ENCODE data around the gene COL27A1. TPM values are rescaled to one million over a fixed set of nuclear protein-coding genes. Genes with fewer than 3 reads are reported as not detected.
A peak's percentile ranks its signal among the peaks of the same experiment; 100 is the strongest.

COL27A1 gene
- total RNA-seq, 2 experiments from 2014 or later, result 0.15 to 0.30 TPM

DNA sequence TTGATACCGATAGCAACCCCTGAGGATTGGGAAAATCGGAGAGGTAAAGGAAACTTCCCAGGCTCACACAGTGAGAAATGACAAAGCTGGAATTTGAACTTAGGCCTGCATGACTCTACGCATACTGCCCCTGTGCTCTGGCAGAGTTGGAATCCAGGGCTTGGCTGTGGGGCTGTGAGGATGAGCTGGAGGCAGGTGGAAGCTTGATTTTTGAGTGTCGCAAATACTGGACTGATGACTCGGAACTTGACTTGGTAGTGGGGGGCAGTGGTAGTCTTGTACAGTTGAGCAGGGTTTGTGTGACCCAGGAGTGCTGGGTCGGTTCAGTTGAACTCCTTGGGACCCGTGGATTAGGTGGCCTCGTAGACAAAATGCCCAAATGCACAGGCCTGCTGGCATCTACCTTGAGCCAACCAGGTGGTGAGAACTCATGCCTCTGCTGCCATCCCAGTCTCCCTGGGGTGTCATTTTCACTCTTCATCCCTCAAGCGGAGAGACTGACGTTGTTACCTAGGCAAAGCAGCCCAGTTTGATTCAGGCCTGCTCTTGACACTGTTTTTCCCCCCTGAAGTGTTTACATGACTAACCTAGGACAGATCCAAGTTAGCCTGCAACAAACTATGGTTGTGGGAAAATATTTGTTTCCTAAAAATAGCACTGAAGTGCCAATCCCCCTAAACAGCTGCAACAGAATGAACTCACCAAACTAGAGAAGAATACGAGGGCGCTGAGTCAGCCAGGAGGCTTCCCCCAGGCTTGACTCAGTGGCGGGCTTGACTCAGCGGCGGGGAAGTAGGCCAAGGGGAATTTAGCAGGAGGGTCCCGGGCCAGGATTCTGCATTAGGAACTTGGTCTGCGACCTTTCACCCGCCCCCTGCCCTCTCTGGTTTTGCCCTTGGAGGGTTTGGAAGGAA, 121.8 kb downstream of the COL27A1 start:
- Mint-ChIP-seq H3K27me3 (peaks cover 5% of the 10 kb centered on the region), H3K9me3 (ENCODE audit: low read depth) (no peaks in the 10 kb centered on the region), H3K4me1 (no peaks in the 10 kb centered on the region), H3K27ac (no peak overlapping the region), H3K36me3 (no peaks in the 10 kb centered on the region), H3K4me3 (no peak overlapping the region)
- DNase-seq (no peak), ATAC-seq (no peak)
- CTCF ChIA-PET, result interaction anchor here (0.6 kb wide), 1 partner anchor 17 kb away, joined by 3 read pairs; no protein-coding TSS in a partner anchor

DNA sequence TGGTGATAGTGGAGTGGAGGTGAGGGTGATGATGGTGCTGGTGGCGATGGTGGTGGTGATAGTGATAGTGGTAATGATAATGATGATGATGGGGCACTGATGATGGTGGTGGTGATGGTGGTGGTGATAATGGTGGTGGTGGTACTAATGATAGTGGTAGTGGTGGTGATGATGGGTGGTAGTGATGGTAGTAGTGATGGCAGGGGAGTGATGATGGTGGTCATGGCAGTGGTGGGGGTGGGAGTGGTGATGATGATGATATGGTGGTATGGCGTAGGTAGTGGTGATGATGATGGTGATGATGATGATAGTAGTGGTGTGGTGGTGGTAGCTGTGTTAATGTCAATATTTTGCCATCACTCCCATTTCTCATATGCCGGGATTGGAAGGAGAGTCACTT, 123.0 kb downstream of the COL27A1 start:
- H3K4me1 Mint-ChIP-seq, result peaks cover 2% of the 10 kb centered on the region
- no peak overlapping the region for H3K4me3 Mint-ChIP-seq
- DNase-seq (no peak), ATAC-seq (no peak)
- no peak overlapping the region for H3K27ac Mint-ChIP-seq
- no peaks in the 10 kb centered on the region for H3K9me3 Mint-ChIP-seq (ENCODE audit: low read depth)
- CTCF ChIA-PET, result no interaction called here
- peaks cover 5% of the 10 kb centered on the region for H3K27me3 Mint-ChIP-seq
- no peaks in the 10 kb centered on the region for H3K36me3 Mint-ChIP-seq

- Mint-ChIP-seq H3K27me3 (peaks cover 5% of the 10 kb centered on the region), H3K4me1 (peaks cover 2% of the 10 kb centered on the region), H3K36me3 (no peaks in the 10 kb centered on the region), H3K9me3 (ENCODE audit: low read depth) (no peaks in the 10 kb centered on the region), H3K4me3 (no peak overlapping the region), H3K27ac (no peak overlapping the region)
- CTCF ChIA-PET, result no interaction called here
- DNase-seq (no peak), ATAC-seq (no peak)
Measured at GRCh38 chr9:114278881-114279570, 123.7 kb downstream of the COL27A1 start.

- H3K27ac Mint-ChIP-seq, result no peak overlapping the region
- peaks cover 5% of the 10 kb centered on the region for H3K27me3 Mint-ChIP-seq
- ATAC-seq, result no peak
- H3K4me3 Mint-ChIP-seq, result no peak overlapping the region
- no peaks in the 10 kb centered on the region for H3K36me3 Mint-ChIP-seq
- DNase-seq, result no peak
- no peaks in the 10 kb centered on the region for H3K9me3 Mint-ChIP-seq (ENCODE audit: low read depth)
- H3K4me1 Mint-ChIP-seq, result peaks cover 2% of the 10 kb centered on the region
- CTCF ChIA-PET, result no interaction called here
Measured at GRCh38 chr9:114279693-114280092, 124.4 kb downstream of the COL27A1 start.

DNA sequence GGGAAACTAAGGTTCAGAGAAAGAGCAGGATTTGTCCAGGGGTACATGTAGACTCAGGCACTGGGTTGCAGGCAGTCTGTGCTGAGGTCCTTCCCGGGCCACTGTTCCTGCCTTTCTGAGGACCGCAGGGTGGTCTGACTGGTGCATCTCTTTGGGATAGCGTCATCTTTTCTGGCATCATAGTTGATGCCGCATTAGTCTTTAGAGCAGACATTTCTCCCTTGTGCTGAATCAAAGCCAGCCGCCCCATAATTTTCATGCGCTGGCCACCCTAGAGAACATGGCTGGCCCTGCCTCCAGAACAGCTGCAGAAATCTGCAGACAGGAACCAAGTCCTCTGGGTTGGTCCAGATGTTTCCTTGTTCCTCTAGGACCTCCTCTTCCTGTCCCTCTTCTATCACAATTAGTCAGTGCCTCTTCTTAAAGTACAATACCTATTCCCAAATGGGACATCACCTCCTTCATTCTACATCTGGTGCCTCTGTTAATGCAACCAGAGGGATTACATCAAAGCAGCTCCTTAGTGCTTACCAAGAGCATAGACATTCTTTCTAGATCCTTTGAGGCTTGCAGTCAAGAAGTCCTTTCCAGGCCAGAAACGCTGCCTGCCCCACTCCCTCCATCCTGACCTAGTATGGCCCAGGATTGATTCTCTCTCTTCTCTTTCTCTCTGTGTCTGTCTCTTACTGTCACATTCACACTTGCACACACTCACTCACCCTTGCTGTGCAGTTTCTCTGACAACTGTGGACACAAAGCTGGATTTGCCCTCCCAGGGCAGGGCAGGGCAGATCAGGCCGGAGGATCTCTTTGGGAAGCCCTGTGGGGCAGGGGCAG, 125.5 kb downstream of the COL27A1 start:
- no peaks in the 10 kb centered on the region for H3K9me3 Mint-ChIP-seq (ENCODE audit: low read depth)
- ATAC-seq (no peak), DNase-seq (no peak)
- no peak overlapping the region for H3K27ac Mint-ChIP-seq
- H3K36me3 Mint-ChIP-seq, result no peaks in the 10 kb centered on the region
- H3K27me3 Mint-ChIP-seq, result peaks cover 5% of the 10 kb centered on the region
- no peak overlapping the region for H3K4me3 Mint-ChIP-seq
- peaks cover 2% of the 10 kb centered on the region for H3K4me1 Mint-ChIP-seq
- CTCF ChIA-PET, result interaction anchor here (0.8 to 1.0 kb wide), 2 partner anchors 9 to 198 kb away, joined by 3 read pairs; no protein-coding TSS in a partner anchor

DNA sequence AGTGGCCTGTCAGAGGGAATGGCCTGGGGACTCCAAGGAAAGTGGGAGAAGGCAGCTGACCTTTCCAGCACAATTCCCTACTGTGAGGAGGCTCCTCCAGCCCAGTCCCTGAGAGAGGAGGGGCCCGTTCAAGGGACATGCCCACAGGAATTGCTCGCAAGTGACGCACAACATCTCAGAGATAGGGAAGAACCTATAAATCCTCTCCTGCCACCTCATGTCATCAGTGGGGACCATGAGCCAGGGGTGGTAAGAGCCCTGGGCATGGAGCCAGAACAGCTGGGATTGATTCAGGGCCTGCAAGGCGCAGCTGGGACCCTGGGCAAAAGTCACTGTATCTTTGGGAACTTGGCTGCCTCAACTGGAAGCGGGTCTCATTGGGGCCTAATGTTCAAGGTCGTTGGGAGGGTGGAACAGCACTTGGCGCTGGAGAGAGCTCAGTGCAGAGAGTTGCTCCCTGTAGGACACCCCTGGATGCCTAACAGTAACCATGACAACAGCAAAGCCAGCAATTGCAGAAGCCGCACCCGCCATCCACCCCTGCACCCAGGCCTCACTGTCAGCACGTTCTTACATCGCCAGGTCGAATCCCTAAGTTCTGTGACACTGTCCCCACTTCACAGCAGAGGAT, 126.3 kb downstream of the COL27A1 start:
- Mint-ChIP-seq H3K9me3 (ENCODE audit: low read depth) (no peaks in the 10 kb centered on the region), H3K27ac (no peak overlapping the region), H3K4me3 (no peak overlapping the region), H3K4me1 (peaks cover 2% of the 10 kb centered on the region), H3K36me3 (no peaks in the 10 kb centered on the region), H3K27me3 (peaks cover 2% of the 10 kb centered on the region)
- no peak for DNase-seq
- CTCF ChIA-PET, result interaction anchor here (1.0 kb wide), 1 partner anchor 8 kb away, joined by 3 read pairs; no protein-coding TSS in a partner anchor
- no peak for ATAC-seq

DNA sequence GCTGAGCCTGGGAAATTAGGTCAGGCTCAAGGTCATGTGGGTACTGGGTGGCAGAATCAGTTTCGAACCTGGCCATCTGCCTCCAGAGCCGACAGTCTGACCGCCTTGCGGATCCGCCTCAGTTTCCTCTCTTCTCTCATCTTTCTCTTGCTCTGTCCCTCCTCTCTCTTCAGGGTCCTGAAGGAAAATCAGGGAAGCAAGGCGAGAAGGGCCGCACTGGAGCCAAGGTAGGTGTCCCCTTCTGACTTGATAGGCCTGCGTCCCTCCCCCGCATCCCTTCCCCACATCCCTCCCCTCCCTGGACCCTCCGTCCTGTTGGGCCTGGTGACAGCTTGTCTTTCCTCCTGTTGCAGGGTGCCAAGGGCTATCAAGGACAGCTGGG, 126.8 kb downstream of the COL27A1 start:
- DNase-seq, result no peak
- CTCF ChIA-PET, result interaction anchor here (1.0 kb wide), 1 partner anchor 8 kb away, joined by 3 read pairs; no protein-coding TSS in a partner anchor
- Mint-ChIP-seq H3K27ac (no peak overlapping the region), H3K4me3 (no peak overlapping the region), H3K4me1 (peaks cover 2% of the 10 kb centered on the region), H3K9me3 (ENCODE audit: low read depth) (no peaks in the 10 kb centered on the region), H3K36me3 (no peaks in the 10 kb centered on the region), H3K27me3 (peaks cover 2% of the 10 kb centered on the region)
- ATAC-seq, result no peak

DNA sequence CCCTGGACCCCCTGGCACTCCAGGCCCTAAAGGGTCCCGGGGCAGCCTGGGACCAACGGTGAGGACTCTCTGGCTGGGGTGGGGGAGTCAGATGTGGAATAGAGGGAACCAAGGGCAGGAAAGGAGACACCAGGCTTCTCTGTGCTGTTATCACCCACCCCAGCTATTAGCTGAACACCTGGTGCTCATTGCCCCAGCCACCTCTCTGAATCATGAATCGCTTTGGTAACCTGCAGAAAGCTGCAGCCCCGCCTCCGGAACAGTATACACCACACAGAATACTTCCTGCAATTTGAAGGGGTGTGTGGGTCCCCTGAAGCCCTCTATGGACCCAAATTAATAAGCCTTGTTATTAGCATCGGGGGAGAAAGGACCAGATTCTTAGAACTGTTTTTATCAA, 127.2 kb downstream of the COL27A1 start:
- Mint-ChIP-seq H3K27me3 (peaks cover 2% of the 10 kb centered on the region), H3K27ac (no peak overlapping the region), H3K4me3 (no peak overlapping the region), H3K36me3 (no peaks in the 10 kb centered on the region), H3K9me3 (ENCODE audit: low read depth) (no peaks in the 10 kb centered on the region), H3K4me1 (peaks cover 2% of the 10 kb centered on the region)
- ATAC-seq, result no peak
- no peak for DNase-seq
- CTCF ChIA-PET, result no interaction called here

DNA sequence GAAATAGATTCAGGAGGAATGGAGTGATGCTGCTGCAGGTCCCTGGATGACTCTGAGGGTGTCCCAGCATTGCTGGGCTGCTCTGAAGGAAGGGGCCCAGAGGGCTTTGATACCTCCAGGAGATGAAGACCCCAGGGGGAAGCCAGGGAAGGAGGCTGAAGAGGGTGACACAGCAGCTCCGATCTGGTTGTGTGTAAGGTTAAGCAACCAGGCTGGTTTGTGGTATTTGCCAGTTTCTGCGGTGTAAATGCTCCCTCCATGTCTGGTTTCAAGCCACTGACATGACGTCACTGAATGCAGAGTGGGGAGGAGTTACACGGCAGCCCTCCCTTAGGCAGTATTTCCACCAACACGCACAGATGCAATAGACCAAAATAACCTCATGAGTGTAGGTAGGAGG, 127.6 kb downstream of the COL27A1 start:
- Mint-ChIP-seq H3K4me3 (no peak overlapping the region), H3K4me1 (peaks cover 2% of the 10 kb centered on the region), H3K36me3 (no peaks in the 10 kb centered on the region), H3K27me3 (peaks cover 2% of the 10 kb centered on the region), H3K27ac (no peak overlapping the region), H3K9me3 (ENCODE audit: low read depth) (no peaks in the 10 kb centered on the region)
- CTCF ChIA-PET, result no interaction called here
- ATAC-seq, result peak; percentile 75
- peak; percentile 66 for DNase-seq

DNA sequence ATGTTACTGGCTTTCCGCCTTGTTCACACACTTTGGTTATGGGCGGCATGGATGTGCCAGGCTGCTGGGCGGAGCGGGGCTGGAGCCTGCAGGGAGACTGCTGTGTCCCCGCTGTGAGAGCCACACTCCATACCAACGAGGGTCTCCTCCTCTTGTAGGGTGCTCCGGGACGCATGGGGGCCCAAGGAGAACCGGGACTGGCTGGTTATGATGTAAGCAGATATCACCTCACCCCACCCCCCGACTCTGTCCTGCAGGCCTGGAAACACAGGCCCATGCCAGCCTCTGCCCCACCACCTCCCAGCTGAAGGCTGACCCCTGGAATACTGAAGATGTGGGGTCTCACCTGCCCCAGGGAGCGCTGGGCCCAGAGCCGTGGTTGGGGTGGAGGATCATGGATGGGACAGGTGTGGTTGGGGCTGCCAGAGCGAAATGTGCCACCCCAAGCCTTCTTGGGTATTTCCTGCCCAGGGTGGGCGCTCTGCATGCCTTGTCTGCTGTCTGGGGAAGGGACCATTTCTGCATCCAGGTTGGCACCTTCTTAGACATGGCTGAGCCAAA, 128.3 kb downstream of the COL27A1 start:
- H3K27ac Mint-ChIP-seq, result no peak overlapping the region
- H3K4me1 Mint-ChIP-seq, result peaks cover 2% of the 10 kb centered on the region
- H3K9me3 Mint-ChIP-seq (ENCODE audit: low read depth), result no peaks in the 10 kb centered on the region
- DNase-seq (no peak), ATAC-seq (no peak)
- no peak overlapping the region for H3K4me3 Mint-ChIP-seq
- no peaks in the 10 kb centered on the region for H3K36me3 Mint-ChIP-seq
- H3K27me3 Mint-ChIP-seq, result peaks cover 2% of the 10 kb centered on the region
- CTCF ChIA-PET, result no interaction called here

GRCh38 chr9:114284316-114285060, 129.2 kb downstream of the COL27A1 start:
- CTCF ChIA-PET, result no interaction called here
- no peak overlapping the region for H3K4me3 Mint-ChIP-seq
- H3K4me1 Mint-ChIP-seq, result peaks cover 2% of the 10 kb centered on the region
- no peak overlapping the region for H3K27ac Mint-ChIP-seq
- H3K9me3 Mint-ChIP-seq (ENCODE audit: low read depth), result no peaks in the 10 kb centered on the region
- H3K27me3 Mint-ChIP-seq, result peaks cover 2% of the 10 kb centered on the region
- H3K36me3 Mint-ChIP-seq, result no peaks in the 10 kb centered on the region
- ATAC-seq (no peak), DNase-seq (no peak)

GRCh38 chr9:114285166-114285867, 130.0 kb downstream of the COL27A1 start:
- CTCF ChIA-PET, result interaction anchor here (1.2 kb wide), 1 partner anchor 177 kb away, joined by 4 read pairs; no protein-coding TSS in a partner anchor
- Mint-ChIP-seq H3K27me3 (peaks cover 2% of the 10 kb centered on the region), H3K4me1 (peaks cover 2% of the 10 kb centered on the region), H3K27ac (no peak overlapping the region), H3K36me3 (no peaks in the 10 kb centered on the region), H3K9me3 (ENCODE audit: low read depth) (no peaks in the 10 kb centered on the region), H3K4me3 (no peak overlapping the region)
- no peak for ATAC-seq
- no peak for DNase-seq

All from activated CD8-positive, alpha-beta memory T cell treated with anti-CD3 and anti-CD28 coated beads, Interleukin-2, amount 10 ng/mL, durations not matched to agents 7 days and 5 days (primary cell).